Pulmonary artery endothelial cell (primary cell): Measurements from ENCODE around the gene KLC1. TPM values are rescaled to one million over a fixed set of nuclear protein-coding genes. Genes with fewer than 3 reads are reported as not detected.
"Not testable (repeated sequence)": the region's sequence is repeated elsewhere in the genome, so short reads cannot be mapped to it uniquely, and the experiment has no call there.

ENCODE experiments used
- DNase-seq: peaks from one replicate; pipeline ENCODE4 v3.0.0-alpha.2; 2011; ENCODE audit warnings: low read depth, low spot score
- total RNA-seq: library from RNA; depleted of rRNA; stranded (reverse); fragments of >200 nt; gene quantifications from 2 replicates; pipeline ENCODE4 v1.2.3, GENCODE V29; 2014

Gene KLC1
- 170 and 258 TPM in 2 replicates for total RNA-seq

DNA sequence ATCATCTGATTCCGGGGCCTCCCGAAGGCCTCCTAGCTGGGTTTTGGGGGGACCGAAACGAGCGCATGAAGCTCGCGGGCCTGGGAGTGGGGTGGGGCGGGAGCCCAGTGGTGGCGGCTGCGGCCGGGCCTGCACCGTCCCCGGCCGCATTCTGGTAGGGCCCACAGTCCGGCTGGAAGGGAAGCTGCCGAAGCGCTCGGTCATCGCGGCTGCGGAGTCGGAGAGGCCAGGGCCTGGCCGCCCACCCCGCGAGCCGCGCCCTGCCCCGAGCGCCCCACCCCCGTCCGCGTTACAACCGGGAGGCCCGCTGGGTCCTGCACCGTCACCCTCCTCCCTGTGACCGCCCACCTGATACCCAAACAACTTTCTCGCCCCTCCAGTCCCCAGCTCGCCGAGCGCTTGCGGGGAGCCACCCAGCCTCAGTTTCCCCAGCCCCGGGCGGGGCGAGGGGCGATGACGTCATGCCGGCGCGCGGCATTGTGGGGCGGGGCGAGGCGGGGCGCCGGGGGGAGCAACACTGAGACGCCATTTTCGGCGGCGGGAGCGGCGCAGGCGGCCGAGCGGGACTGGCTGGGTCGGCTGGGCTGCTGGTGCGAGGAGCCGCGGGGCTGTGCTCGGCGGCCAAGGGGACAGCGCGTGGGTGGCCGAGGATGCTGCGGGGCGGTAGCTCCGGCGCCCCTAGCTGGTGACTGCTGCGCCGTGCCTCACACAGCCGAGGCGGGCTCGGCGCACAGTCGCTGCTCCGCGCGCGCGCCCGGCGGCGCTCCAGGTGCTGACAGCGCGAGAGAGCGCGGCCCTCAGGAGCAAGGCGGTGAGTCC is at the start of gene KLC1:
Gene KLC1 (plus strand): TSS at position 528 of the 819 bp plus-strand sequence. CDS start 25,354 bp downstream, outside the sequence.
- DNase-seq = no peak

GRCh38 chr14:103581206-103581605 is 47.8 kb upstream of the KLC1 start:
- no peak for DNase-seq

DNA sequence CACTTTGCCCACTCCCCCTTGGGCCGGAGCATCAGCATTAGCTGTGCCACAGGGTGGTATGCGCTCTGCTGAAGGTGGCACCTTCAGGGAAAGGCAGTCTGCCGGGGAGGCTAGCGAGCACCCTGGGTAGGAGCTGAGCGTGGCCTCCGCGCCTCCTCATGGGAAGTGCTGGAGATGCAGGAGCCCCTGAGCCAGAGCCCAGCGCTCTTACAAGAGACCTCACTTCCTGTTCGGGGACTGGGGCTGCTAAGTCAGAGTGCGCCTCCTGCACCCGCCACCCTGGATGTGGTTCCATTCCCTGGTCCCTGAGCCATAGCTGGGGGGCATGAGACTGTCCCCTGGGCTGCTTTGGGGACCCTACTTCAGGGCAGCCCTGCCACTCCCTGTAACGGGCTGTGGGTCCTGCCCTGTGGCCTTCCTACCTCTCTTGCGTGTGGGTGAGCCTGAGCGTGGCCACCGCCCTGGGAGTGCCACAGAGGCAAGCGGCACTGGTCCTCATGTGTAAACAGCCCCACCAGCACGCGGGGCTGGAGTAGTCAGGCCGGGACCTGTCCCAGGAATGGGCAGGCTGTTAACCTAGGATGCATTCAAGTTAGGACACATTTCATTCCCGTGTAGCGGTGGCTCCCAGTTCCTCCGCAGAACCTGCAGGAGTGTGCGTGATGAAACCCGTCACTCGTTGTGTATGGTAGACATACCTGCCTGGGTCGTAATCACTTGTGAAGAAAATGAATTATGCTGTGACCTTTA is 46.9 kb upstream of the KLC1 start:
- DNase-seq = no peak

DNA sequence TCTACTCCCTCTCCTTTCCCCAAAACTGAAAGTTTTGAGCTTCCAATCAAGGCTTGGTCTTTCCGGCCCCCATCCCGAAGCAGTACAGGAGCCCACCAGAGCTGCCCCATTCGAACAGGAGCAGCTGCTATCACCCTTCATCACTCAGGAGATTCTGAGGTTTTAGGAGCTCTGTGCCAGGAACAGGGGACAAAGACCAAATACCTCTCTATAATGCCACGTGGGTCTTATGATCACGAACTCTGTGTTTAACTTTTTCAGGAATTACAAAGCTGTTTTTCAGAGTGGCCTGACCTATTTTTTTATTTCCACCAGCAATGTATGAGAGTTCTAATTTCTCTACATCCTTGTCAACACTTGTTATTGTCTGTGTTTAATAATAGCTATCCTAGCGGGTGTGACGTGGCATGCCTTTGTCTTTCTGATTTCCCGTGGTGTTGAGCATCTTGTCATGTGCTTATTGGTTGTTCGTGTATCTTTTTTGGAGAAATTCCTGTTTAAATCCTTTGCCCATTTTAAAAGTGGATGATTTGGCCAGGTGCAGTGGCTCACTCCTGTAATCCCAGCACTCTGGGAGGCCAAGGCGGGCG is 44.6 kb upstream of the KLC1 start:
- no peak for DNase-seq

GRCh38 chr14:103593577-103593976 is 35.4 kb upstream of the KLC1 start:
- no peak for DNase-seq

DNA sequence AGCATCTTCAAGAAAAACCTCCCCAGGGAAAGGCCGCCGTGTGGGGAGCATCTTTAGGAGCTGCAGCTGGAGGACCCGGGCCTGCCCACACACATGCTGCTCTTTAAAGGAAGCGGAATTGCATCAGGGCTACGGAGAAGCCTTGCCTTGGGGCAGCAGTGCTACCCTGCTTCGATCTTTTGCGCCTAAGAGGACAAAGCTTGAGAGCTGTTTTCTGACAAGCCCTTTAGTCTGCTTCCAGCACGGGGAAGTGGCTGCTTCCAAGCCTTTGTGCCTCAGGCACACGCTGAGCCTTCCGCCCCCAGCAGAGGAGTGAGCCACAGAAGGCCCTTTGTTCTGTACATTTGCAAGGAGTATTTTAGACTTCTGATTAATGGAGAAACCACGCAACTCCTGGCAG is 34.7 kb upstream of the KLC1 start:
- no peak for DNase-seq

DNA sequence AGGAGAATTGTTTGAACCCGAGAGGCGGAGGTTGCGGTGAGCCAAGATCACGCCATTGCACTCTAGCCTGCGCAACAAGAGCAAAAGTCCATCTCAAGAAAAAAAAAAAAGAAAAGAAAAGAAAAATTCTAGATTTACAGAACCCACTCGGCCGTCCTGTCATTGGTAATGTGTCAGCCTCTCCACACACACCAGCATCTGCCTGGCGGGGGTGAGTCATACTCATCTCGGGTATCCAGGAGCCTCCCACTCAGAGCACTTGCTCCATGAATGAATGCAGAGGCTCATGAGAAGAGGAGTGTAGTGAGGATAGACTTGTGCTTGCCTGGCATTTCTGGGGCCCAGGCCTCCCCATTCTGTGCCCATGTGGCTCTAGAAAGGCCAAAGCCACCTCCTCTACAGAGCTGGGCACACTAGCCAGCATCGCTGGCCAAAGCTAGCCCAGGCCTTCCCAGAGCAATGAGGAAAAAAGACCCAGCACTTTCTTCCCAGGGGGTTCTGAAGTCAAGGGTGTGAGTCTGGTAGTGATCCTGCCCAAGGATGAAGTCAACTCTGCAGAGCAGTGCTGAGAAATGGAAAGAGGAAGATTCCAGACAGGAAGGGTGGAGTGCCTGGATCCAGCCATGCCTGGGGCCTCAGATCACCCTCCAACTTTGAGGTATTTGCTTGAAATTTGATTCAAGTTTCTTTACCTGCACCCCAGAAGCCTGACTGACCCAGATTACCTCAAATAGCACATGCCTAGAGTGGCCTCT is 31.2 kb upstream of the KLC1 start:
- no peak for DNase-seq

- DNase-seq = no peak
Observed at GRCh38 chr14:103600503-103600902, 28.5 kb upstream of the KLC1 start.

DNA sequence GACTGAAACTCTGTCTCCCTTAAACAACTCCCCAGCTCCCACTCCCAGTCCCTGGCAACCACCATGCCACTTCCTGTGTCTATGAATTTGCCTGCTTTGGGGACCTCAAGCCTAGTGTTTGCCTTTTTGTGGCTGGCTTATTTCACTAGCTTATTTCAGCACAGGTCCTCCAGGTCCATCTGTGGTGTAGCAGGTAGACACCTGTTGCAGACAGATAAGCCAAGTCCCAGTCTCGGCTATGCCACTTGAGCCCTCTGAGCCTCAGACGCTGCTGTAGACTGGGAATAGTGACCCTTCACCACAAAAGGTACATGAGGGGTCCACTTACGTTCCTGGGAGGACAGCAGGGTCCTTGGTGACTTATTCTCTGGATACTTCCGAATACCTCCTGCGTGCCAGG is 24.4 kb upstream of the KLC1 start:
- DNase-seq = no peak

- no peak for DNase-seq
Observed at GRCh38 chr14:103606963-103607668, 21.9 kb upstream of the KLC1 start.

DNA sequence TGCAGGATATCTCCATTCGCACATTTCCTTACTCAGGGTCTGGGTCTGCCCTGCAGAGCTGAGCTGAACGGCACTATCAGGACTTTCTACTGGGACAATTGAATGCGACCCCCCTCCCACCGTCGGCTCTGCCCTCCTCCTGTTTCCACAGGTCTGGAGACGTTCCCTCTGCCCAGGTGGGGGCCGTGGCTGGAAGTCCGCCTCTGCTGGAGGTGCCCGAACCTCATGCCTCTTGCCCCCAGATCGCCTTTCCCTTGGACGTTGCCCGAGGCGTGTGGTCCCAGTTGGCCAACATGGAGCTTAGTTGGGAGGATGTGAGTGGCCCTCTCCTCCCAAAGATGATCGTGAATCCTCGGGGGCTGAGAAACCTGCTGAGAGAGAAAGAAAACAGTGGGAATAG is 21.2 kb upstream of the KLC1 start:
- no peak for DNase-seq

- not testable (repeated sequence) for DNase-seq
Observed at GRCh38 chr14:103609081-103609480, 19.9 kb upstream of the KLC1 start.

- DNase-seq = no peak
Observed at GRCh38 chr14:103611215-103611614, 17.8 kb upstream of the KLC1 start.

GRCh38 chr14:103613517-103613916 is 15.5 kb upstream of the KLC1 start:
- DNase-seq = no peak

DNA sequence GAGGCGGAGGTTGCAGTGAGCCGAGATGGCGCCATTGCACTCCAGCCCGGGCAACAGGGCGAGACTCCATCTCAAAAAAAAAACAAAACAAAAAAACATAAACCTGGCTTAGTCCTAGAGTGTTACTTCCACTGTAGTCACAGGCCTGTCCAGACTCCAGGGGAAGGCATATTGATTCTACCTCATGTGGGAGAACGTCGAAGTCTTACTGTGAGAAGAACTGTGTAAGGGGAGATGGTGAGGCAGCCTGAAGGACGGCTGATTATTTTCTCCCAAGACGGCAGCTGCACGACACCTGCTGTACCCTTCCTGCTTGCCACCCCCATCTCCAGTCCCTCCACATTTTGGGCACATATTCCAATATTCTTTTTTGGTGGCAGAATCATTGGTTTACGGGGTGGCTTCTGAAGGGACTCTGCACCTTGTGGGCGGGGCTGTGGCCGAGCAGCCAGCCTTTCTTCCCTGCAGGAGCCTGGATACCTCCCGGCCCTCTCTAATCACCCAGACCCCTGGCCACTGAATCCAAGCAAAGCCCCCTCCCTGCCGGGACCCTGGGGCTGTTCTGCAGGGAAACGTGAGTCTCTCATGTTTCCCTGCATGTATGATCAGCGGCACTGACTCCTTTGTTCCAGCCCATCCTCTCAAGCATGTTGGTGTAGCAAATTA is 12.2 kb upstream of the KLC1 start:
- DNase-seq = no peak

- no peak for DNase-seq
Observed at GRCh38 chr14:103619057-103619456, 10.0 kb upstream of the KLC1 start.

DNA sequence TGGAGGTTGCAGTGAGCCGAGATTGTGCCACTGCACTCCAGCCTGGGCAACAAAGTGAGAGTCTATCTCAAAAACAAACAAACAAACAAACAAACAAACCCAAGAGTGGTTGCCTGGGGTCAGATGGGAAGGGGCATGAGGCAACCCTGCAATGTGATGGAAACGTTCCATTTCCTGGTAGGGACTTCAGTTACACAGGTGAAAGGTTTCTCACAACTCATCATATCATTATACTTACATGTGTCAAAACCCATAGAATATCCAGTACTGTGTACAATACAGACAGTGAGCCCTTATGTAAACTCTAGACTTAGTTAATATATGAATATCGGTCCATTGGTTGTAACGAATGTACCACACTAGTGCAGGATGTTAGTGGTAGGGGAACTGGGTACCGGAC is 7.2 kb upstream of the KLC1 start:
- DNase-seq = no peak

DNA sequence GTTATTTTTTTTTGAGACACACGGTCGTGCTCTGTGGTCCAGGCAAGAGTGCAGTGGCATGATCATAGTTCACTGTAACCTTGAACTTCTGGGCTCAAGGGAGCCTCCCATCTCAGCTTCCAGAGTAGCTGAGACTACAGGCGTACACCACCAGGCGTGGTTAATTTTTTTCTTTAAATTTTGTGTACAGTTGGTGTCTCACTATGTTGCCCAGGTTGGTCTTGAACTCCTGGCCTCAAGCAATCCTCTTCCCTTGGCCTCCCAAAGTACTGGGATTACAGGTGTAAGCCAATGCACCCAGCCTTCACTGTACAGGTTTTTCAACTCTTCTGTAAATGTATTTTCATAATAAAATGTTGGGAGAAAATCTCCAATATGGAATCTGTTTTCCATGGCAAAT is 5.7 kb upstream of the KLC1 start:
- no peak for DNase-seq

- no peak for DNase-seq
Observed at GRCh38 chr14:103623883-103624482, 5.0 kb upstream of the KLC1 start.

DNA sequence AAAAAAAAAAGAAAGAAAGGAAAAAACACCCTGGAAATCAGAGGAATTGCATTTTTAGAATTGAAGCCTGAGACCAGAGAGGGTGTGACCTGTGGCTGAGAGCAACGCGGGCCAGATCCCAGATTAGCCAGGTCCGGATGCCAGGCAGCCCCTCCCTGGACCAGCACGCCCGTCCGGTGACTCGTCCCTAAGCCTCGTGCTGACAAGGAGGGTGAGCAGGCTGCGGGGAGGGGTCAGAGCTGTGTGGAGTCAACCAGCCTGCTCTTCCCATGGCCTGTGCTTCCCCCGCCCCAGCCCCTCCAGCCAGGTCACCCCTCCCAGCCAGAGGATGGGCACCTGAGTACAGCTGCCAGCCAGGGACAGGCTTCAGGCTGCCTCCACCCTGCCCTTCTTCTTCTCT is 4.2 kb upstream of the KLC1 start:
- no peak for DNase-seq
